ENCODE results near the gene SENP6. TPM values are rescaled to one million over a fixed set of nuclear protein-coding genes. Genes with fewer than 3 reads are reported as not detected.
"Not testable (repeated sequence)": the region's sequence is repeated elsewhere in the genome, so short reads cannot be mapped to it uniquely, and the experiment has no call there.

Gene SENP6
- total RNA-seq, 2 experiments from 2014 or later = 54.0 to 57.7 TPM

DNA sequence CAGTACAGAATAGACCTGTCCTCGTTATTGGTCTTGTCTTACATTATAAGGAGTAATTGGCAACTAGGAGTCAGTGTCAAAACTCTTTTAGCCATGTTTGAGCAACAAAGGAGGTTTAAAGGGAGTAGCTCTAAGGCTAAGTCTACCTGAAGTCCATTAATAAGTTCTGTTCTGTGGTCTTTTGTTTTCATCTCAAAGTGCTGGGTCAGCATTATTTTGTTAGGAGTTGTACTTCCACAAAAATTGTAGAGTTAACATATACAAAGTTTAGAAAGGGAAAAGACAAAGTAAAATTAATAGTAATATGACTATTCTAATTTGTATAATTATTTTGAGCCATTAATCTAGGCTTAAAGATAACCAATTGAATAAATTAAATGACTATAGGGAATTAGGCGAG lies 12.7 kb upstream of the SENP6 start:
- no peak for DNase-seq
- intact Hi-C loops (cut with micrococcal nuclease) = no loop called here
- no peak overlapping the region for H3K27ac Mint-ChIP-seq
- no peak overlapping the region for H3K4me3 Mint-ChIP-seq
- H3K9me3 Mint-ChIP-seq = no peaks in the 10 kb centered on the region
- H3K4me1 Mint-ChIP-seq (ENCODE audit: low read depth) = peaks cover 4% of the 10 kb centered on the region
- H3K27me3 Mint-ChIP-seq (ENCODE audit: low read depth) = no peaks in the 10 kb centered on the region
- CTCF ChIA-PET = no interaction called here
- H3K36me3 Mint-ChIP-seq (ENCODE audit: low read depth) = no peaks in the 10 kb centered on the region

DNA sequence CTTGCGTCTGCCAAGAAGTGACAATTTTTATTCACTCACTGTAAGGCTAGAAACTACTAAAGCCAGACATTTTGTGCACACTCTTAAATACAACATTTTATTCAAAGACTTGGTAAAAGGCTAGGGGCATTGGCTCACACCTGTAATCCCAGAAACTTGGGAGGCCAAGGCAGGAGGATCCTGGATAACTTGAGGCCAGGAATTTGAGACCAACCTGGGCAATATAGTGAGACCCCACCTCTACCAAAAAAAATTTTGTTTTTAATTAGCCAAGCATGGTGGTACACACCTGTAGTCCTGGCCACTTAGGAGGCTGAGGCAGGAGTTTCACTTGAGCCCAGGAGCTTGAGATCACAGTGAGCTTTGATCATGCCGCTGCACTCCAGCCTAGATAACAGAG lies 11.3 kb upstream of the SENP6 start:
- peaks cover 4% of the 10 kb centered on the region for H3K4me1 Mint-ChIP-seq (ENCODE audit: low read depth)
- no peaks in the 10 kb centered on the region for H3K9me3 Mint-ChIP-seq
- H3K27ac Mint-ChIP-seq = no peak overlapping the region
- no peaks in the 10 kb centered on the region for H3K36me3 Mint-ChIP-seq (ENCODE audit: low read depth)
- no peak for DNase-seq
- intact Hi-C loops (cut with micrococcal nuclease) = no loop called here
- CTCF ChIA-PET = no interaction called here
- H3K4me3 Mint-ChIP-seq = no peak overlapping the region
- no peaks in the 10 kb centered on the region for H3K27me3 Mint-ChIP-seq (ENCODE audit: low read depth)

DNA sequence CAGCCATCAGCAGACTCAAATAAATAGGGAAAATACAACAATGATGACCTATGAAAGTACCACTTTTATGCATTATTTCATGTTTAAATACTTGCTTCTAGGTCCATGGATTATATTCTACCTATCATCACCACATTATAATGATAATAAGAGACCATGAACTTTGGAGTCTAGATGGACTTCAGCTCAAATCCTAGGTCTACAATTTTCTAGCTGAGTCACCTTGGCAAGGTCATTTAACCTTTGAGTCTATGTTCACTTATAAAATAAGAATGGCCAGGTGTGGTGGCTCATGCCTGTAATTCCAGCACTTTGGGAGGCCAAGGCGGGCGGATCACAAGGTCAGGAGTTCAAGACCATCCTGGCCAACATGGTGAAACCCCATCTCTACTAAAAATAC lies 5.3 kb upstream of the SENP6 start:
- DNase-seq; H3K27me3 Mint-ChIP-seq (ENCODE audit: low read depth); H3K27ac Mint-ChIP-seq; H3K9me3 Mint-ChIP-seq; H3K4me3 Mint-ChIP-seq; intact Hi-C loops (cut with micrococcal nuclease); H3K36me3 Mint-ChIP-seq (ENCODE audit: low read depth): not testable (repeated sequence)
- H3K4me1 Mint-ChIP-seq (ENCODE audit: low read depth) = peaks cover 34% of the 10 kb centered on the region
- CTCF ChIA-PET = interaction anchor here (0.6 to 0.7 kb wide), 2 partner anchors 21 to 389 kb away, joined by 3 read pairs; no protein-coding TSS in a partner anchor

DNA sequence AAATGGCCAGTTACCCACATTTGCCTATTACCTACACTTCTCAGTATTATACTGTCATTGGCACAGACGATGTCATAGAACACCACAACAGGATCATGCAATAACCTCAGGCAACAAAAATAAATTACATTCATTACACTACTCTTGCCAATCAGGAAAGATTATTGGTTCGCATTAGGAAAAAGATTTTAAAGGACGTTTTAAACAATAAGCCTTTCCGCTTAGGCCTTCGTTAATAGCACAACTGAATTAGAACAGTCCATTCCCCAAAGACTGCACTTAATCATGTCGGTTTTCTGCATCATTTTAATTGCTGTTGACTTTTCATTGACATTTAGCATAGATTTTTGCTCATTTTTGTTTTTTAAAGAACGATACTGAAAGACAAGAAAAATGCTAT lies 912 bp upstream of the SENP6 start:
- intact Hi-C loops (cut with micrococcal nuclease) = loop anchor here (5.0 kb wide), 1 partner anchor 1948 kb away; the partner anchor contains the start of gene SLC17A5
- DNase-seq = no peak
- Mint-ChIP-seq H3K4me1 (ENCODE audit: low read depth) (peaks cover 50% of the 10 kb centered on the region), H3K9me3 (no peaks in the 10 kb centered on the region), H3K27ac (peak overlapping the region; percentile 99), H3K36me3 (ENCODE audit: low read depth) (peaks cover 13% of the 10 kb centered on the region), H3K4me3 (peak overlapping the region; percentile 63), H3K27me3 (ENCODE audit: low read depth) (no peaks in the 10 kb centered on the region)
- CTCF ChIA-PET = interaction anchor here (0.6 kb wide), 1 partner anchor 36 kb away, joined by 3 read pairs; no protein-coding TSS in a partner anchor

DNA sequence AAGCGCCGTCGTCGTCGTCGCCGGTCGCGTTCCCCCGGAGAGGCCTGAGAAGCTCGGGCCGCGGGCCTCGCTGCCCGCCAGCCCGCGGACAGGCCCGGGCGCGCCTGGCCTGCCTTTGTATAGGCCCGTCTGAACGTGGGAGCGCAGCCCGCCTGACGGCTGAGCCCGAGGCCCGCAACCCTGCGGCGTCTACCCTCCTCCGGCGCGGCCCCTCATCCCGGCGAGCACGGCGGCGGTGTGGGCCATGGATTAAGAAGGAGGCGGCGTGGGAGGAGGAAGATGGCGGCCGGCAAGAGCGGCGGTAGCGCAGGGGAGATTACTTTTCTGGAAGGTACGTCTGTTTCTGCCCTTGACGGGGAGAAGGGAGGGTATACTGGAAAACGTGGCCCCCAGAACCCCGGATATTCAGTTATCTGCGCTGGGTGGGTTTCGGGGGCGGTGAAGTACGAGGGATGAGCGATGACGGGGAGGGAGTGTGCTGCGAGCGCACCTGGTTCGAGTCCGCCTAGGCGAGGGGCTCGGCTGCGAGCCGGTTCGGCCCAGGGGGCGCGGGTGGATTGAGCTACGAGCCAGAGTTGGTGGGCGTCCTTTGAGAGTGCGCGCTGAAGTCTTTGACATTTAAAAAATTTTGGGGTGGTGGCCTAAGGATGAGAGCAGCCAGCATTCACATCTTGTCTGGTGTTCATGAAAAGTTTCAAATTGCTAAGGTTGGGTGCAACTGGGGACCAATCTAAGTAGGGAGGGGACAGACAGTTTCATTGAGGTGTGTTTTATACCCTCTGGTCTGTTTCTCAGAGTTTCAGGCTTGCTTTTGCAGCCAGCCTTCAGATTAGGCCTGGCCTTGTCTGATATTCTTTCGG lies 796 bp downstream of the SENP6 start:
- H3K9me3 Mint-ChIP-seq = no peaks in the 10 kb centered on the region
- peaks cover 63% of the 10 kb centered on the region for H3K4me1 Mint-ChIP-seq (ENCODE audit: low read depth)
- CTCF ChIA-PET = interaction anchor here (1.1 kb wide), 1 partner anchor 9 kb away, joined by 4 read pairs; no protein-coding TSS in a partner anchor
- H3K4me3 Mint-ChIP-seq = peak overlapping the region; percentile 95
- peak; percentile 62 for DNase-seq
- H3K27ac Mint-ChIP-seq = peak overlapping the region; percentile 95
- intact Hi-C loops (cut with micrococcal nuclease) = loop anchor here (1.0 to 5.0 kb wide), 5 partner anchors 9 to 1950 kb away; partner anchors contain the start of genes COX7A2, MYO6, SLC17A5 and TMEM30A
- no peaks in the 10 kb centered on the region for H3K27me3 Mint-ChIP-seq (ENCODE audit: low read depth)
- H3K36me3 Mint-ChIP-seq (ENCODE audit: low read depth) = peaks cover 13% of the 10 kb centered on the region

DNA sequence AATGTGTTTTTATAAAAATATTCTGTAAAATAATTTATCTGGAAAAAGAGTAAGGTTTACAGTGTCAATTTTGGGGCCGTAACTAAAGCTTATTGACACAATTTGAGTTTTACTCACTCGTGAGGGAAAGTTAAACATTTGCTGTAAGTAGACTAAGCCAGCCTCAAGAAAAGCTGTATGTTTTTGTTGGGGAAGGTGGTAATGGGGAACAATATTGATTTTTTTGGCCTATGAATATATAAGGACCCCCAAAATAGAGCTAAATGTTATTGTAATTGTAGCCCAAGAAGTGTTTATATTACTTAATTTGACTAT lies 1.4 kb downstream of the SENP6 start:
- H3K4me1 Mint-ChIP-seq (ENCODE audit: low read depth) = peaks cover 64% of the 10 kb centered on the region
- H3K36me3 Mint-ChIP-seq (ENCODE audit: low read depth) = peaks cover 13% of the 10 kb centered on the region
- H3K27me3 Mint-ChIP-seq (ENCODE audit: low read depth) = no peaks in the 10 kb centered on the region
- CTCF ChIA-PET = interaction anchor here (1.1 kb wide), 1 partner anchor 8 kb away, joined by 4 read pairs; no protein-coding TSS in a partner anchor
- DNase-seq = no peak
- H3K9me3 Mint-ChIP-seq = no peaks in the 10 kb centered on the region
- H3K27ac Mint-ChIP-seq = peak overlapping the region; percentile 95
- peak overlapping the region; percentile 95 for H3K4me3 Mint-ChIP-seq
- intact Hi-C loops (cut with micrococcal nuclease) = loop anchor here (1.0 to 5.0 kb wide), 4 partner anchors 8 to 1951 kb away; partner anchors contain the start of genes MYO6, SLC17A5 and TMEM30A

DNA sequence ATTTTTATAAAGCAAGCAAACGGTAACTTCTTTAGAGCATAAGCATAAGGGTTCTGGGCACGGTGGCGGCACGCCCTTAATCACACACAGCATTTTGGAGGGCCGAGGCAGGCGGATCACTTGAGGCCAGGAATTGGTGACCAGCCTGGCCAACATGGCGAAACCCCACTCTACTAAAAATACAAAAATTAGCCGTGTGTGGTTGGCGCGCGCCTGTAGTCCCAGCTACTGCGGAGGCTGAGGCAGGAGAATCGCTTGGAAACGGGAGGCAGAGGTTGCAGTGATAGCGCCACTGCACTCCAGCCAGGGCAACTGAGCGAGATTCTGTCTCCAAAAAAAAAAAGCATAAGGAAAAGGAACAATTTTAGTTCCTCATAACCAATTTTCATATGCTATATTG lies 2.6 kb downstream of the SENP6 start:
- Mint-ChIP-seq H3K27ac (peak overlapping the region; percentile 95), H3K9me3 (no peaks in the 10 kb centered on the region), H3K27me3 (ENCODE audit: low read depth) (no peaks in the 10 kb centered on the region), H3K4me1 (ENCODE audit: low read depth) (peaks cover 64% of the 10 kb centered on the region), H3K4me3 (peak overlapping the region; percentile 95), H3K36me3 (ENCODE audit: low read depth) (peaks cover 13% of the 10 kb centered on the region)
- CTCF ChIA-PET = interaction anchor here (0.6 kb wide), 1 partner anchor 307 kb away, joined by 3 read pairs; no protein-coding TSS in a partner anchor
- no peak for DNase-seq
- intact Hi-C loops (cut with micrococcal nuclease) = loop anchor here (5.0 kb wide), 1 partner anchor 1952 kb away; the partner anchor contains the start of gene SLC17A5

DNA sequence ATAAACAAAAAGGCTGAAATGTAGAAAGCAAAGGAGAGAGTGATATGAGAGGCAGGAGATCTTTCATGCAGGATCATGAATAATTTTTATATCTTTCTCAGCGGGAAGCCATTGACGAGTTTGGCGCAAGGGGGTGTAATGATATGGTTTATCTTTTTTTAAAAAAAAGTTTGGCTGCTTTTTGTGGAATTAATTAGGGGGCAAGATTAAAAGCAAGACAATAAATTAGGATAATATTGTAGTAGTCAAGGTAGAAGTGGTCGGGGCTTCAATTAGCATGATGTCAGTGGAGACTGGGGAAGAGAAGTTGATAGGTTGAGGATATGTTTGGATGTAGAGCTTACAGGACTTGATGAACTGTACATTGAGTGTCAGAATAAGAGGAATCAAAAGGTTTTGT lies 4.0 kb downstream of the SENP6 start:
- intact Hi-C loops (cut with micrococcal nuclease) = no loop called here
- H3K9me3 Mint-ChIP-seq = no peaks in the 10 kb centered on the region
- no peaks in the 10 kb centered on the region for H3K27me3 Mint-ChIP-seq (ENCODE audit: low read depth)
- no peak overlapping the region for H3K4me3 Mint-ChIP-seq
- no peak overlapping the region for H3K27ac Mint-ChIP-seq
- DNase-seq = no peak
- CTCF ChIA-PET = no interaction called here
- peaks cover 13% of the 10 kb centered on the region for H3K36me3 Mint-ChIP-seq (ENCODE audit: low read depth)
- H3K4me1 Mint-ChIP-seq (ENCODE audit: low read depth) = peaks cover 68% of the 10 kb centered on the region

DNA sequence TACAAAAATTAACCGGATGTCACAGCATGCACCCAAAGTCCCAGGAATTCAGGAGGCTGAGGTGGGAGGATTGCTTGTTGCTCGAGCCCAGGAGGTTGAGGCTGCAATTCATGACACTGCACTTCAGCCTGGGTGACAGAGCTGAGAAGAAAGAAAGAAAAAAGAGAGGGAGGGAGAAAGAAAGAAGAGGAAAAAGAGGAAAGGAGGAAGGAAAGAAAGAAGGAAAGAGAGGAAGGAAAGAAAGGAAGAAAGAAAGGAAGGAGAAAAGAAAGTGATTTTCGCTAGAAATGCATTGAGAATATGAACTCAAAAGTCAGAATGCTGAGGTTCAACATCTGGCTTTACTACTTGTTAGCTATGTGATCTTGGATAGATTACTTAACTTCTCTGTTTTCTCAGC lies 6.6 kb downstream of the SENP6 start:
- no peak for DNase-seq
- Mint-ChIP-seq H3K36me3 (ENCODE audit: low read depth) (peaks cover 7% of the 10 kb centered on the region), H3K4me3 (no peak overlapping the region), H3K4me1 (ENCODE audit: low read depth) (peaks cover 91% of the 10 kb centered on the region), H3K9me3 (no peaks in the 10 kb centered on the region), H3K27ac (no peak overlapping the region), H3K27me3 (ENCODE audit: low read depth) (no peaks in the 10 kb centered on the region)
- CTCF ChIA-PET = interaction anchor here (1.0 to 1.2 kb wide), 2 partner anchors 9 to 46 kb away, joined by 3 read pairs; no protein-coding TSS in a partner anchor
- intact Hi-C loops (cut with micrococcal nuclease) = no loop called here

DNA sequence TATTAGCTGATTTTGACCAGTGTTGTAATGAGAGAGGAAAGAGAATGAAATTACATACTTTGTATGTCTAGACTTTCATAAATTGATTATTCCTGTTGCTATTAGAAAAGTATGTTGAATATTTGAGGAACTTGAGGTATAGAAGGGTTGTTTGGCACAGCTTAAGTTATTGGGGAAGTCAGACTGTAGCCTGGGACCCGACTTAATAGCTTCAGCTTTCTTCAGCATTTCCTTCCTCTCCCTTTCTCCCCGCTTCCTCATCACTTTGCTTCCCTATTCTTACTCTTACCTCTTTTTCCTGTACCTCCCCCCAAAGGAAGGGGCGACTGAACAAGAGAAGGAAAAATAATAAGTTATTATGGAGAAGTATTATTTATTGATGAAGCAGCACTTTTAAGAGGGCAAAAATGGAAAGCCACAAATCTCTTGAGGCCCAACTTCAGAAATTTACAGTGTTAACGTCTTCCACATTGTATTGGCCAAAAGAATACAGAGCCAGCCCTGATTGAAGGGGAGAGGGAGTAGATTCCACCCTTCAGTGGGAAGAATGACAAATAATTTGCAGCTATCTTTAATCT lies 7.4 kb downstream of the SENP6 start:
- H3K4me3 Mint-ChIP-seq = no peak overlapping the region
- H3K36me3 Mint-ChIP-seq (ENCODE audit: low read depth) = peaks cover 6% of the 10 kb centered on the region
- DNase-seq = no peak
- no peaks in the 10 kb centered on the region for H3K27me3 Mint-ChIP-seq (ENCODE audit: low read depth)
- no peak overlapping the region for H3K27ac Mint-ChIP-seq
- no peaks in the 10 kb centered on the region for H3K9me3 Mint-ChIP-seq
- peaks cover 93% of the 10 kb centered on the region for H3K4me1 Mint-ChIP-seq (ENCODE audit: low read depth)
- CTCF ChIA-PET = interaction anchor here (0.6 to 1.2 kb wide), 3 partner anchors 10 to 46 kb away, joined by 3 read pairs; no protein-coding TSS in a partner anchor
- intact Hi-C loops (cut with micrococcal nuclease) = no loop called here

DNA sequence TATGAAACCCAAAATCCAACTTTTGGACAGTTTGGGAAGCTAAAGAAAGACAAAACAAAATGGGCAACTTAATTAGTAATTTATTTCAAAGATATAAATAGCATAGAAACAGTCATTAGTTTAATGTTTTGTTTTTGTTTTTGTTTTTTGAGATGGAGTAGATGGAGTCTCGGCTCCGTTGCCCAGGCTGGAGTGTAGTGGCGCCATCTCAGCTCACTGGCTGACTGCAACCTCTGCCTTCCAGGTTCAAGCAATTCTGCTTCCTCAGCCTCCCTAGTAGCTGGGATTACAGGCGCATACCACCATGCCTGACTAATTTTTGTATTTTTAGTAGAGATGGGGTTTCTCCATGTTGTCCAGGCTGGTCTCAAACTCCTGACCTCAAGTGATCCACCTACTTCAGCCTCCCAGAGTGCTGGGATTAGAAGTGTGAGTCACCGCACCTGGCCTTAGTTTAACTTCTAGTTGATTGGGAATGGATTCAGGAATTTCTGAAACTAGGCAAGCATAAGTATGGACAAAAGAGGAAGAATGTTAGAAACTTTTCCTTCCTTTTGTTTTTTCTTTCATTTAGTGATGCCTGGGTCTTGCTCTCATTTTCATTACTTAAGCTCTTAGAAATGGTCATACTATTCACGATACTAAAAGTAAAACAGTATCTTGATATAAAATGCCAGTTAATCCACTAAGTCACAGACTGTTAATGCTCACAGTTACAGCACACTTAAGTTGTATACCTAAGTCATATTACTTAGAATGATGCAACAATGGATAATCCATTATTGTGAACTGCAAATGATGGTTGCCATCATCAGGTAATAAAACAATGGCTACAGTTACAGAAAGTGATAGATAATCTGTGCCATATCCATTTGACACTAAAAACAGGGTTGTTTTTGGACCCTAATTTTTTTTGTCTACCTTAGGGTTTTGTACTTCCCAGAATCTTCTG lies 8.2 kb downstream of the SENP6 start:
- no peaks in the 10 kb centered on the region for H3K27me3 Mint-ChIP-seq (ENCODE audit: low read depth)
- H3K27ac Mint-ChIP-seq = no peak overlapping the region
- intact Hi-C loops (cut with micrococcal nuclease) = no loop called here
- H3K4me3 Mint-ChIP-seq = no peak overlapping the region
- H3K4me1 Mint-ChIP-seq (ENCODE audit: low read depth) = peaks cover 95% of the 10 kb centered on the region
- CTCF ChIA-PET = interaction anchor here (1.2 kb wide), 2 partner anchors 10 to 47 kb away, joined by 3 read pairs; no protein-coding TSS in a partner anchor
- H3K36me3 Mint-ChIP-seq (ENCODE audit: low read depth) = peaks cover 5% of the 10 kb centered on the region
- H3K9me3 Mint-ChIP-seq = no peaks in the 10 kb centered on the region
- no peak for DNase-seq
